H9 (cell line): Measurements from ENCODE around the gene TMEM126A. TPM values are rescaled to one million over a fixed set of nuclear protein-coding genes. Genes with fewer than 3 reads are reported as not detected.

Experiments used
- DNase-seq: peaks from one replicate; pipeline ENCODE4 v3.0.0-alpha.2; 2017
- H2AFZ ChIP-seq: one replicate; pipeline ENCODE4 v1.6.1; 2013; ENCODE audit warnings: mild to moderate bottlenecking, low read length, control low read depth, moderate library complexity
- H2AK5ac ChIP-seq: 2 replicates; pipeline ENCODE4 v1.6.1; 2013; ENCODE audit warnings: low read length, control low read depth, mixed read lengths; ENCODE audit not compliant: insufficient read length
- H2BK120ac ChIP-seq: one replicate; pipeline ENCODE4 v1.6.1; 2013; ENCODE audit warnings: low read depth, mild to moderate bottlenecking, low read length, control low read depth, inconsistent platforms; ENCODE audit not compliant: poor library complexity, severe bottlenecking
- H2BK12ac ChIP-seq: 2 replicates; pipeline ENCODE4 v1.6.1; 2013; ENCODE audit warnings: low read length, control low read depth, mixed read lengths, low read depth; ENCODE audit not compliant: insufficient read length
- H2BK15ac ChIP-seq: 2 replicates; pipeline ENCODE4 v1.6.1; 2013; ENCODE audit warnings: low read depth, low read length, control low read depth
- H2BK20ac ChIP-seq: one replicate; pipeline ENCODE4 v1.6.1; 2013; ENCODE audit warnings: low read depth, mild to moderate bottlenecking, low read length, control low read depth, inconsistent platforms; ENCODE audit not compliant: poor library complexity, severe bottlenecking
- H2BK5ac ChIP-seq: 2 replicates; pipeline ENCODE4 v1.6.1; 2013; ENCODE audit warnings: low read length, control low read depth, mixed read lengths; ENCODE audit not compliant: insufficient read length
- H3K14ac ChIP-seq: 2 replicates; pipeline ENCODE4 v1.6.1; 2013; ENCODE audit warnings: low read length, control low read depth; ENCODE audit not compliant: insufficient read depth
- H3K18ac ChIP-seq: 2 replicates; pipeline ENCODE4 v1.6.1; 2013; ENCODE audit warnings: low read depth, mild to moderate bottlenecking, mixed read lengths, low read length, control low read depth; ENCODE audit not compliant: insufficient read length
- H3K23ac ChIP-seq: 2 replicates; pipeline ENCODE4 v1.6.1; 2013; ENCODE audit warnings: low read length, control low read depth, mixed read lengths, low read depth; ENCODE audit not compliant: insufficient read length
- H3K23me2 ChIP-seq: 2 replicates; pipeline ENCODE4 v1.6.1; 2013; ENCODE audit warnings: low read depth, mild to moderate bottlenecking, mixed read lengths, low read length, control low read depth; ENCODE audit not compliant: insufficient read length, poor library complexity, severe bottlenecking
- H3K27ac ChIP-seq: 2 replicates; pipeline ENCODE4 v1.5.1; 2013; ENCODE audit warnings: low read length, control low read depth, mixed read lengths, low read depth; ENCODE audit not compliant: insufficient read length
- H3K27me3 ChIP-seq: 2 replicates; pipeline ENCODE4 v1.6.1; 2013; ENCODE audit warnings: low read length, control low read depth, inconsistent platforms; ENCODE audit not compliant: insufficient read depth
- H3K4ac ChIP-seq: 2 replicates; pipeline ENCODE4 v1.6.1; 2013; ENCODE audit warnings: low read depth, mild to moderate bottlenecking, control low read depth, inconsistent platforms, low read length, moderate library complexity
- H3K4me1 ChIP-seq: 2 replicates; pipeline ENCODE4 v1.6.1; 2013; ENCODE audit warnings: low read length, control low read depth, inconsistent platforms; ENCODE audit not compliant: insufficient read depth
- H3K4me2 ChIP-seq: 2 replicates; pipeline ENCODE4 v1.6.1; 2013; ENCODE audit warnings: low read length, control low read depth, mixed read lengths; ENCODE audit not compliant: insufficient read length, insufficient read depth
- H3K56ac ChIP-seq: 2 replicates; pipeline ENCODE4 v1.6.1; 2013; ENCODE audit warnings: low read depth, mild to moderate bottlenecking, mixed read lengths, low read length, control low read depth; ENCODE audit not compliant: insufficient read length
- H3K79me1 ChIP-seq: 2 replicates; pipeline ENCODE4 v1.6.1; 2013; ENCODE audit warnings: low read depth, mild to moderate bottlenecking, moderate library complexity, low read length, control low read depth, inconsistent platforms; ENCODE audit not compliant: insufficient read depth, poor library complexity, severe bottlenecking
- H3K79me2 ChIP-seq: 2 replicates; pipeline ENCODE4 v1.6.1; 2013; ENCODE audit warnings: low read length, control low read depth, inconsistent platforms; ENCODE audit not compliant: insufficient read depth
- H3K9ac ChIP-seq: 2 replicates; pipeline ENCODE4 v1.6.1; 2013; ENCODE audit warnings: low read length, control low read depth, mixed read lengths; ENCODE audit not compliant: insufficient read length; ENCODE audit errors: extremely low read depth
- H3K9me3 ChIP-seq: one replicate; pipeline ENCODE4 v1.6.1; 2013; ENCODE audit warnings: low read depth, low read length, inconsistent platforms; ENCODE audit not compliant: control insufficient read depth
- H3T11ph ChIP-seq: one replicate; pipeline ENCODE4 v1.6.1; 2013; ENCODE audit warnings: mild to moderate bottlenecking, low read length, control low read depth, inconsistent platforms
- H4K20me1 ChIP-seq: one replicate; pipeline ENCODE4 v1.6.1; 2013; ENCODE audit not compliant: control insufficient read depth, insufficient read length, insufficient read depth
- H4K5ac ChIP-seq: 2 replicates; pipeline ENCODE4 v1.6.1; 2013; ENCODE audit warnings: low read depth, mild to moderate bottlenecking, mixed read lengths, low read length, control low read depth; ENCODE audit not compliant: insufficient read length
- H4K8ac ChIP-seq: replicated peaks from 2 replicates; pipeline ENCODE4 v1.6.1; 2013; ENCODE audit warnings: low read length, control low read depth, mixed read lengths, low read depth; ENCODE audit not compliant: insufficient read length
- H4K91ac ChIP-seq: 2 replicates; pipeline ENCODE4 v1.6.1; 2013; ENCODE audit warnings: low read depth, mild to moderate bottlenecking, moderate library complexity, mixed read lengths, low read length, control low read depth; ENCODE audit not compliant: insufficient read length
- H3K27ac Mint-ChIP-seq, 3 experiments: 2 replicates in 2 of 3; 3 replicates in 1 of 3; pipeline ENCODE4 v1.8.0; 2020 to 2021; ENCODE audit warnings: mixed read lengths in 3 of 3, mild to moderate bottlenecking in 1 of 3, moderate library complexity in 1 of 3
- H3K27me3 Mint-ChIP-seq: 2 replicates; pipeline ENCODE4 v1.8.0; 2021; ENCODE audit warnings: low read depth, mild to moderate bottlenecking, moderate library complexity, mixed read lengths
- H3K36me3 Mint-ChIP-seq, 3 experiments: 2 replicates in 2 of 3; 3 replicates in 1 of 3; pipeline ENCODE4 v1.8.0; 2020 to 2021; ENCODE audit warnings: low read depth in 3 of 3, mixed read lengths in 3 of 3; ENCODE audit not compliant: insufficient read depth in 1 of 3
- H3K4me1 Mint-ChIP-seq, 2 experiments: 2 replicates each; pipeline ENCODE4 v1.8.0; 2020; ENCODE audit warnings: mixed read lengths in 2 of 2
- H3K4me3 Mint-ChIP-seq, 2 experiments: 2 replicates in 1 of 2; 3 replicates in 1 of 2; pipeline ENCODE4 v1.8.0; 2020 to 2021; ENCODE audit warnings: mild to moderate bottlenecking in 2 of 2, mixed read lengths in 2 of 2, moderate library complexity in 1 of 2
- H3K9me3 Mint-ChIP-seq, 2 experiments: 2 replicates in 1 of 2; 3 replicates in 1 of 2; pipeline ENCODE4 v1.8.0; 2020; ENCODE audit warnings: mild to moderate bottlenecking in 2 of 2, mixed read lengths in 2 of 2, moderate library complexity in 1 of 2
- WGBS: extraction: QIAGEN DNeasy Blood & Tissue Kit; methylation state at CpG from one replicate; pipeline ENCODE4 v1.1.7; 2013; ENCODE audit warnings: missing lambda C conversion rate, low lambda C conversion rate, mixed read lengths; ENCODE audit not compliant: insufficient read length; ENCODE audit errors: extremely low coverage; 5-methylcytosine and 5-hydroxymethylcytosine counted together
- total RNA-seq: library from RNA; stranded (reverse); gene quantifications from 2 replicates; pipeline ENCODE4 v1.2.1, GENCODE V29; 2021
- TF ChIP-seq, protein P1 (sequence below): fragments of 200-600 bp; sonication (generic); conservative IDR thresholded peaks from 3 replicates; pipeline ENCODE4 v1.8.0; 2021; ENCODE audit warnings: antibody characterized with exemption, mild to moderate bottlenecking

TMEM126A gene
- total RNA-seq, 1 experiment from 2014 or later: 28.0 TPM

DNA sequence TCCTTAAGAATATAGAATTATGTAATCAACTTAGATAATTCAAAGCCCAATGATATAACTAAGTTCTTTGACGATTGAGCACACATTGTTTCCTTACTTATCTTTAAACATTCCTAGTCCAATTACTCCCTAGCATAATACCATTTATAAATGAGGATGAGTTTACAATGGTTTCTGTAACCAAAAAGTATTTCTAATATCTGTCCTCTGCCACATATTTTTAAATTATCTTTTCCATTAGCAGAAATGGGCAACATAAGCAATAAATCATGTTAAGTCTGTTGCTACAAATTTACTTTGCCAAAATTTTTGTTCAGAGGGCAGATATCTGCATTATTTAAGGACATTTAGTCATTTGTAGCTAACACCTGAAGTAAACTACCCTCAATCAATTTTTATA, 10.4 kb downstream of the TMEM126A start:
- no CpG with 5 or more reads among the region's 1 CpG for WGBS
- Histone ChIP-seq H3T11ph (no peak overlapping the region), H2AK5ac (no peak overlapping the region), H3K9me3 (no peaks in the 10 kb centered on the region), H4K91ac (no peak overlapping the region), H3K27me3 (no peaks in the 10 kb centered on the region; the same call in 1 of the 2 replicates), H2BK5ac (no peak overlapping the region), H3K79me2 (peaks cover 15% of the 10 kb centered on the region), H4K8ac (no peak overlapping the region), H3K4ac (no peak overlapping the region), H4K5ac (no peak overlapping the region), H3K27ac (no peak overlapping the region), H2BK20ac (no peak overlapping the region), H3K14ac (no peak overlapping the region), H3K79me1 (no peaks in the 10 kb centered on the region), H3K4me2 (no peak overlapping the region), H4K20me1 (no peaks in the 10 kb centered on the region), H2BK15ac (no peak overlapping the region), H2BK12ac (no peak overlapping the region), H3K9ac (no peak overlapping the region), H3K23ac (no peak overlapping the region), H3K56ac (no peak overlapping the region), H3K4me1 (no peaks in the 10 kb centered on the region), H3K23me2 (peaks cover 3% of the 10 kb centered on the region), H2AFZ (no peak overlapping the region), H3K18ac (no peak overlapping the region), H2BK120ac (no peak overlapping the region)
- Mint-ChIP-seq H3K9me3 (no peaks in the 10 kb centered on the region), H3K4me1 (peaks cover 25 to 30% of the 10 kb centered on the region in 2 experiments), H3K27me3 (no peaks in the 10 kb centered on the region), H3K27ac (no peak overlapping the region), H3K4me3 (no peak overlapping the region), H3K36me3 (peaks cover 32 to 65% (median 55%) of the 10 kb centered on the region in 3 experiments)
- no peak for DNase-seq
- TF ChIP-seq, protein P1, sequence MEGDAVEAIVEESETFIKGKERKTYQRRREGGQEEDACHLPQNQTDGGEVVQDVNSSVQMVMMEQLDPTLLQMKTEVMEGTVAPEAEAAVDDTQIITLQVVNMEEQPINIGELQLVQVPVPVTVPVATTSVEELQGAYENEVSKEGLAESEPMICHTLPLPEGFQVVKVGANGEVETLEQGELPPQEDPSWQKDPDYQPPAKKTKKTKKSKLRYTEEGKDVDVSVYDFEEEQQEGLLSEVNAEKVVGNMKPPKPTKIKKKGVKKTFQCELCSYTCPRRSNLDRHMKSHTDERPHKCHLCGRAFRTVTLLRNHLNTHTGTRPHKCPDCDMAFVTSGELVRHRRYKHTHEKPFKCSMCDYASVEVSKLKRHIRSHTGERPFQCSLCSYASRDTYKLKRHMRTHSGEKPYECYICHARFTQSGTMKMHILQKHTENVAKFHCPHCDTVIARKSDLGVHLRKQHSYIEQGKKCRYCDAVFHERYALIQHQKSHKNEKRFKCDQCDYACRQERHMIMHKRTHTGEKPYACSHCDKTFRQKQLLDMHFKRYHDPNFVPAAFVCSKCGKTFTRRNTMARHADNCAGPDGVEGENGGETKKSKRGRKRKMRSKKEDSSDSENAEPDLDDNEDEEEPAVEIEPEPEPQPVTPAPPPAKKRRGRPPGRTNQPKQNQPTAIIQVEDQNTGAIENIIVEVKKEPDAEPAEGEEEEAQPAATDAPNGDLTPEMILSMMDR: no peak
